Hepatocyte (in vitro differentiated cells): ENCODE measurements around the gene SP140L.

Experiments used
- CTCF ChIP-seq: fragments of 200-600 bp; sonication (generic); IDR thresholded peaks from 2 replicates; pipeline ENCODE4 v1.5.1; 2016; ENCODE audit warnings: antibody characterized with exemption, mild to moderate bottlenecking; ENCODE audit not compliant: poor library complexity
- EZH2phosphoT487 ChIP-seq: fragments of 200-600 bp; sonication (generic); IDR thresholded peaks from one replicate; pipeline ENCODE4 v1.6.1; 2018; ENCODE audit warnings: antibody characterized with exemption, mild to moderate bottlenecking, low read depth, moderate library complexity; ENCODE audit not compliant: unreplicated experiment, severe bottlenecking

- TF ChIP-seq CTCF (no peak), EZH2phosphoT487 (no peak)
Observed at GRCh38 chr2:230327418-230328154, 593 bp downstream of the SP140L start.
